ENCODE results near the gene BLCAP. TPM values are rescaled to one million over a fixed set of nuclear protein-coding genes. Genes with fewer than 3 reads are reported as not detected.

Gene BLCAP, protein sequence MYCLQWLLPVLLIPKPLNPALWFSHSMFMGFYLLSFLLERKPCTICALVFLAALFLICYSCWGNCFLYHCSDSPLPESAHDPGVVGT
- 31.1 and 33.6 TPM in 2 replicates for total RNA-seq

DNA sequence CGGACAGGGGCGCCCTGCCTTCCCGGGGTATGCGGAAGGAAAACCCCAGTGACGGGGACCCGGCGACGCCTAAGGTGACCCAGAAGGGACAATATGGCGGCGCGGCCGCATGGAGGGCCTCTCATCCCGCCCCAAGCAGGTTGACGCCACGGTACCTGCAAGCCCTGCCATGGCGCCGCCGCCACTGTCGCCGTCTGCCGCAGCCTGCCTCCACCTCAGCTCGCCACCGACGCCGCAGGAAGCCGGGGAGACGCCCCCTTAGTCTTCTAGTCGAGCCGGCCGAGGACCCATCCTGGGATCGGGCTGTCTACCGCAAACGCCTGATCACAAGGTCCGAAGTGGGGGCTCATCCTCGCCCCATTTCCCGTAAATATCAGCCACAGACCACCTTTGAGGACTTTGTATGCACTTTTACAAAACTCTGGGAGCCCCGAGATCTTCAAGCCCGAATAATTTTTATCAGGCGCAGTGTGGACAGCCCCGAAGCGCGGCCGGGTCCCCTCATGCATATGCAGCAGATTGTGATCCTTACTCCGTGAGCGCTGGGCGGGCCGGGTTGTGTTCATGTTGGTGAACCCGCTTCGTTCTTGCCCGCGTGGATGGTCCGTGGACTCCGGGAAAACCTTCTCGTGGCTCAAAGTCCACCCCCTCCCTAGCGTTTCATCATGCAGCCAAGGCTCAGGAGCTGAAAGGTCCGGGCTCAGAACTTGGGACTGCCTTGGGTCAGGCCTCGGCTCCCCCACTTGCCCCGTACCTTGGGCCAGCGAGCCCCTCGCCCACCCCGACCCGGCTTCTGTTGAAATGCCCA lies at the start of gene BLCAP:
Gene BLCAP (minus strand): TSS at position 239 of the 808 bp plus-strand sequence. CDS start 8,702 bp downstream, outside the sequence.

DNA sequence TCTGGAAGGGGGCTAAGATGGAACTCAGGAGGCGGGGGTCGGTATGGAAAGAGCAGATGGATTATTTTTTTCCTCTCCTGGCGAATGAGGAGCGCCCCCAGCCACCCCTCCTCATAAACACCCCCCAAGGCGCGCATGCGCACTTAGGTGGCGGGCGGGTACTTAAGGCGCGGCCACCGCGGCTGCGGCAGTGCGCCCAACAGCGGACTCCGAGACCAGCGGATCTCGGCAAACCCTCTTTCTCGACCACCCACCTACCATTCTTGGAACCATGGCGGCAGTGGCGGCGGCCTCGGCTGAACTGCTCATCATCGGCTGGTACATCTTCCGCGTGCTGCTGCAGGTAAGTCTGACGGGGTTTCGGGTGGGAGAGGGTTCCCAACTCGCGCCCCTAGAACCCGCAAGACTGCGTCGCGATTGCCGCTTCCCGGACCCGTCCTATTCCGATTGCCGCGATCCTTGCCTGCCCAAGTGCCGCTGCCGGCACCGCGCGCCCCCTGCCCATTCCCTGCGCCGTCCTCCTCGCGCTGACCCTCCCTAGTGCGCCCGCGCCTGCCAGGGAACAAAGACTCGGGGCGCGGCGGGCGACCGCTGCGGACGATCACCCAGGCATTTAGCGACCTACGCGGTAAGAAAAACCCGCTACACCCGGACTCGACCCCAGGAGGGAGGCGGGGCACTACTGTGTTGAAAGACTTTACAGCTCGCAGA lies 6.5 kb downstream of the BLCAP start, which contains the start of gene NNAT:
Gene NNAT (plus strand): TSS at position 190 of the 711 bp plus-strand sequence. CDS start 82 bp downstream, at position 272.

Other genes with a start within 250 kb of the BLCAP start
- gene MANBAL, start 238.2 kb downstream of the BLCAP start, total RNA-seq: 25.9 and 28.8 TPM in 2 replicates
- gene SRC, start 181.7 kb downstream of the BLCAP start, total RNA-seq: 24.1 and 35.9 TPM in 2 replicates
- gene NNAT, start 6.6 kb downstream of the BLCAP start, total RNA-seq: 0.66 TPM in 1 of 2 replicates, not detected in the other
- gene CTNNBL1, start 166.2 kb upstream of the BLCAP start, total RNA-seq: 22.5 and 23.6 TPM in 2 replicates